ENCODE data around the gene CLBA1. TPM values are rescaled to one million over a fixed set of nuclear protein-coding genes. Genes with fewer than 3 reads are reported as not detected.
"Not testable (repeated sequence)": the region's sequence is repeated elsewhere in the genome, so short reads cannot be mapped to it uniquely, and the experiment has no call there.

Gene CLBA1
- total RNA-seq, 1 experiment from 2014 or later, result 3.0 TPM

DNA sequence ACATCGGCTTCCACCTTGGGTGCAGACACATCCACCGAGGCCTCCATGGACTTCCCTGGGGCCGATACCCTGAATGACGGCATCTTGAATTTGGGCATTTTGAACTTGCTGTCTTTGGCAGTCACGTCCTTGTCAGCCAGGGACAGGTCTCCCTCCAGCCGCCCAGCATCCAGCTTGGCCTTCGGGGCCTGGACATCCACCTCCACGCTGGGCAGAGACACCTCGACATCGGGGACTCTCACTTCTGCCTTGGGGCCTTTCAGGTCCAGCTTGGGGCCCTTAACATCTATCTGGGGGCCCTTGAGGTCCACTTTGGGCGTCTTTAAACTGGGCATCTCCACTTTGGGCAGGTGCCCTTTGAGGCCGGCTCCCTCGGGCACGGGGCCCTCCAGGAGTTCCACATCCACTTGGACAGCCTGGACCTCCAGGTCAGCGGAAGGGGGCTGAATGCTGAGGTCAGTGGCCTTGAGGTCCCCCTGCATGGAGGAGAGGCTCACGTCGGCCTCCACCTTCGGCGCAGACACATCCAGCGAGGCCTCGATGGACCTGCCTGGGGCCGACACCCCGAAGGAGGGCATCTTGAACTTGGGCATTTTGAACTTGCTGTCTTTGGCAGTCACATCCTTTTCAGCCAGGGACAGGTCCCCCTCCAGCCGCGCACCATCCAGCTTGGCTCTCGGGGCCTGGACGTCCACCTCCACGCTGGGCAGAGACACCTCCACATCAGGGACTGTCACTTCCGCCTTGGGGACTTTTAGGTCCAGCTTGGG is 41.0 kb upstream of the CLBA1 start:
- not testable (repeated sequence) for H3K4me3 ChIP-seq; H3K27me3 ChIP-seq; H3K36me3 ChIP-seq; H3K9me3 ChIP-seq (replicated peaks); H3K4me1 ChIP-seq; H3K27ac ChIP-seq; DNase-seq

DNA sequence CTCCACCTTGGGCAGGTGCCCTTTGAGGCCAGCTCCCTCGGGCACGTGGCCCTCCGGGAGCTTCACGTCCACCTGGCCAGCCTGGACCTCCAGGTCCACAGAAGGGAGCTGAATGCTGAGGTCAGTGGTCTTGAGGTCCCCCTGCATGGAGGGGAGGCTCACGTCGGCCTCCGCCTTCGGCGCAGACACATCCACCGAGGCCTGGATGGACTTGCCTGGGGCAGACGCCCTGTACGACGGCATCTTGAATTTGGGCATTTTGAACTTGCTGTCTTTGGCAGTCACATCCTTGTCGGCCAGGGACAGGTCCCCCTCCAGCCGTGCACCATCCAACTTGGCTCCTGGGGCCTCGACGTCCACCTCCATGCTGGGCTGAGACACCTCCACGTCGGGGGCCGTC is 40.3 kb upstream of the CLBA1 start:
- H3K4me3 ChIP-seq; H3K27ac ChIP-seq; DNase-seq; H3K27me3 ChIP-seq; H3K36me3 ChIP-seq; H3K9me3 ChIP-seq (replicated peaks); H3K4me1 ChIP-seq: not testable (repeated sequence)

DNA sequence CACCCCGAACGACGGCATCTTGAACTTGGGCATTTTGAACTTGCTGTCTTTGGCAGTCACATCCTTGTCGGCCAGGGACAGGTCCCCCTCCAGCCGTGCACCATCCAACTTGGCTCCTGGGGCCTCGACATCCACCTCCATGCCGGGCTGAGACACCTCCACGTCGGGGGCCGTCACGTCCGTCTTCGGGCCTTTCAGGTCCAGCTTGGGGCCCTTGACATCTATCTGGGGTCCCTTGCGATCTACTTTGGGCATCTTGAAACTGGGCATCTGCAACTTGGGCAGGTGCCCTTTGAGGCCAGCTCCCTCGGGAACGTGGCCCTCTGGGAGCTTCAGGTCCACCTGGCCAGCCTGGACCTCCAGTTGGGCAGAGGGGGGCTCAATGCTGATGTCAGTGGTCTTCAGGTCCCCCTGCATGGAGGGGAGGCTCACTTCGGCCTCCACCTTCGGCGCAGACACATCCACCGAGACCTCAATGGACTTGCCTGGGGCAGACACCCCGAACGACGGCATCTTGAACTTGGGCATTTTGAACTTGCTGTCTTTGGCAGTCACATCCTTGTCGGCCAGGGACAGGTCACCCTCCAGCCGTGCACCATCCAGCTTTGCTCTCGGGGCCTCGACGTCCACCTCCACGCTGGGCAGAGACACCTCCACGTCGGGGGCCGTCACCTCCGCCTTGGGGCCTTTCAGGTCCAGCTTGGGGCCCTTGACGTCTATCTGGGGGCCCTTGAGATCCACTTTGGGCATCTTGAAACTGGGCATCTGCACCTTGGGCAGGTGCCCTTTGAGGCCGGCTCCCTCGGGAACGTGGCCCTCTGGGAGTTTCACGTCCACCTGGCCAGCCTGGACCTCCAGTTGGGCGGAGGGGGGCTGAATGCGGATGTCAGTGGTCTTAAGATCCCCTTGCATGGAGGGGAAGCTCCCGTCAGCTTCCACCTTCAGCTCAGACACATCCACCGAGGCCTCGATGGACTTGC is 39.3 kb upstream of the CLBA1 start:
- H3K4me1 ChIP-seq; H3K4me3 ChIP-seq; H3K27ac ChIP-seq; H3K9me3 ChIP-seq (replicated peaks); H3K36me3 ChIP-seq; H3K27me3 ChIP-seq; DNase-seq: not testable (repeated sequence)

DNA sequence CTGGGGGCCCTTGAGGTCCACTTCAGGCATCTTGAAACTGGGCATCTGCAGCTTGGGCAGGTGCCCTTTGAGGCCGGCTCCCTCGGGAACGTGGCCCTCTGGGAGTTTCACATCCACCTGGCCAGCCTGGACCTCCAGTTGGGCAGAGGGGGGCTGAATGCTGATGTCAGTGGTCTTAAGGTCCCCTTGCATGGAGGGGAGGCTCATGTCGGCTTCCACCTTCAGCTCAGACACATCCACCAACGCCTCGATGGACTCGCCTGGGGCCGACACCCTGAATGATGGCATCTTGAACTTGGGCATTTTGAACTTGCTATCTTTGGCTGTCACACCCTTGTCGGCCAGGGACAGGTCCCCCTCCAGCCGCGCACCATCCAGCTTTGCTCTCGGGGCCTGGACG is 38.4 kb upstream of the CLBA1 start:
- not testable (repeated sequence) for H3K36me3 ChIP-seq; DNase-seq; H3K27ac ChIP-seq; H3K27me3 ChIP-seq; H3K4me3 ChIP-seq; H3K9me3 ChIP-seq (replicated peaks); H3K4me1 ChIP-seq

DNA sequence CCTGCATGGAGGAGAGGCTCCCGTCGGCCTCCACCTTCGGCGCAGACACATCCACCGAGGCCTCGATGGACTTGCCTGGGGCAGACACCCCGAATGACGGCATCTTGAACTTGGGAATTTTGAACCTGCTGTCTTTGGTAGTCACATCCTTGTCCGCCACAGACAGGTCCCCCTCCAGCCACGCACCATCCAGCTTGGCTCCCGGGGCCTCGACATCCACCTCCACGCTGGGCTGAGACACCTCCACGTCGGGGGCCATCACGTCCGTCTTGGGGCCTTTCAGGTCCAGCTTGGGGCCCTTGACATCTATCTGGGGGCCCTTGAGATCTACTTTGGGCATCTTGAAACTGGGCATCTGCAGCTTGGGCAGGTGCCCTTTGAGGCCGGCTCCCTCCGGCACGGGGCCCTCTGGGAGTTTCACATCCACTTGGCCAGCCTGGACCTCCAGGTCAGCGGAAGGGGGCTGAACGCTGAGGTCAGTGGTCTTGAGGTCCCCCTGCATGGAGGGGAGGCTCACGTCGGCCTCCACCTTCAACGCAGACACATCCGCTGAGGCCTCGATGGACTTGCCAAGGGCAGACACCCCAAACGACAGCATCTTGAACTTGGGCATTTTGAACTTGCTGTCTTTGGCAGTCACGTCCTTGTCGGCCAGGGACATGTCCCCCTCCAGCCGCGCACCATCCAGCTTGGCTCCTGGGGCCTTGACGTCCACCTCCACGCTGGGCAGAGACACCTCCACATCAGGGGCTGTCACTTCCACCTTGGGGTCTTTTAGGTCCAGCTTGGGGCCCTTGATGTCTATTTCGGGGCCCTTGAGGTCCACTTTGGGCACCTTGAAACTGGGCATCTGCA is 37.5 kb upstream of the CLBA1 start:
- not testable (repeated sequence) for DNase-seq; H3K36me3 ChIP-seq; H3K9me3 ChIP-seq (replicated peaks); H3K27me3 ChIP-seq; H3K4me1 ChIP-seq; H3K27ac ChIP-seq; H3K4me3 ChIP-seq

DNA sequence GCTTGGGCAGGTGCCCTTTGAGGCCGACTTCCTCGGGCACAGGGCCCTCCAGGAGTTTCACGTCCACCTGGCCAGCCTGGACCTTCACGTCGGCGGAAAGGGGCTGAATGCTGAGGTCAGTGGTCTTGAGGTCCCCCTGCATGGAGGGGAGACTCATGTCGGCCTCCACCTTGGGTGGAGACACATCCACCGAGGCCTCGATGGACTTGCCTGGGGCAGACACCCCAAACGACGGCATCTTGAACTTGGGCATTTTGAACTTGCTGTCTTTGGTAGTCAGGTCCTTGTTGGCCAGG is 36.9 kb upstream of the CLBA1 start:
- H3K4me3 ChIP-seq, result no peak overlapping the region
- no peak for DNase-seq
- no peaks in the 10 kb centered on the region for H3K36me3 ChIP-seq
- no peaks in the 10 kb centered on the region for H3K4me1 ChIP-seq
- no peaks in the 10 kb centered on the region for H3K9me3 ChIP-seq (replicated peaks)
- H3K27ac ChIP-seq, result no peak overlapping the region
- H3K27me3 ChIP-seq, result no peaks in the 10 kb centered on the region

DNA sequence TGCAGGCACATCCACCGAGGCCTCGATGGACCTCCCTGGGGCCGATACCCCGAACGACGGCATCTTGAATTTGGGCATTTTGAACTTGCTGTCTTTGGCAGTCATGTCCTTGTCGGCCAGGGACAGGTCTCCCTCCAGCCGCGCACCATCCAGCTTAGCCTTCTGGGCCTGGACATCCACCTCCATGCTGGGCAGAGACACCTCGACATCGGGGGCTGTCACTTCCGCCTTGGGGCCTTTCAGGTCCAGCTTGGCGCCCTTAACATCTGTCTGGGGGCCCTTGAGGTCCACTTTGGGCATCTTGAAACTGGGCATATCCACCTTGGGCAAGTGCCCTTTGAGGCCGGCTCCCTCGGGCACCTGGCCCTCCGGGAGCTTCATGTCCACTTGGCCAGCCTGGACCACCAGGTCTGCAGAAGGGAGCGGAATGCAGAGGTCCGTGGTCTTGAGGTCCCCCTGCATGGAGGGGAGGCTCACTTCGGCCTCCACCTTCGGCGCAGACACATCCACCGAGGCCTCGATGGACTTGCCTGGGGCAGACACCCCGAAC is 36.1 kb upstream of the CLBA1 start:
- H3K4me1 ChIP-seq; H3K36me3 ChIP-seq; H3K9me3 ChIP-seq (replicated peaks); H3K4me3 ChIP-seq; H3K27ac ChIP-seq; H3K27me3 ChIP-seq; DNase-seq: not testable (repeated sequence)

DNA sequence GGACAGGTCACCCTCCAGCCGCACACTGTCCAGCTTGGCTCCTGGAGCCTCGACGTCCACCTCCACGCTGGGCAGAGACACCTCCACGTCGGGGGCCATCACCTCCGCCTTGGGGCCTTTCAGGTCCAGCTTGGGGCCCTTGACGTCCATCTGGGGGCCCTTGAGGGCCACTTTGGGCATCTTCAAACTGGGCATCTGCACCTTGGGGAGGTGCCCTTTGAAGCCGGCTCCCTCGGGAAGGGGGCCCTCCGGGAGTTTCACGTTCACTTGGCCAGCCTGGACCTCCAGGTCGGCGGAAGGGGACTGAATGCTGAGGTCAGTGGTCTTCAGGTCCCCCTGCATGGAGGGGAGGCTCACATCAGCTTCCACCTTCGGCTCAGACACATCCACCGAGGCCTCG is 35.6 kb upstream of the CLBA1 start:
- DNase-seq, result no peak
- Histone ChIP-seq H3K27me3 (no peaks in the 10 kb centered on the region), H3K36me3 (no peaks in the 10 kb centered on the region), H3K27ac (no peak overlapping the region), H3K4me3 (no peak overlapping the region), H3K9me3 (replicated peaks) (no peaks in the 10 kb centered on the region), H3K4me1 (no peaks in the 10 kb centered on the region)

DNA sequence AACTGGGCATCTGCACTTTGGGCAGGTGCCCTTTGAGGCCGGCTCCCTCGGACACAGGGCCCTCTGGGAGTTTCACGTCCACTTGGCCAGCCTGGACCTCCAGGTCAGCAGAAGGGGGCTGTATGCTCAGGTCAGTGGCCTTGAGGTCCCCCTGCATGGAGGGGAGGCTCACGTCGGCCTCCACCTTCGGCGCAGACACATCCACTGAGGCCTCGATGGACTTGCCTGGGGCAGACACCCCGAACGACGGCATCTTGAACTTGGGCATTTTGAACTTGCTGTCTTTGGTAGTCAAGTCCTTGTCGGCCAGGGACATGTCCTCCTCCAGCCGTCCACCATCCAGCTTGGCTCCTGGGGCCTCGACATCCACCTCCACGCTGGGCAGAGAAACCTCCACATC is 34.9 kb upstream of the CLBA1 start:
- not testable (repeated sequence) for H3K4me1 ChIP-seq; H3K9me3 ChIP-seq (replicated peaks); DNase-seq; H3K27me3 ChIP-seq; H3K4me3 ChIP-seq; H3K36me3 ChIP-seq; H3K27ac ChIP-seq

DNA sequence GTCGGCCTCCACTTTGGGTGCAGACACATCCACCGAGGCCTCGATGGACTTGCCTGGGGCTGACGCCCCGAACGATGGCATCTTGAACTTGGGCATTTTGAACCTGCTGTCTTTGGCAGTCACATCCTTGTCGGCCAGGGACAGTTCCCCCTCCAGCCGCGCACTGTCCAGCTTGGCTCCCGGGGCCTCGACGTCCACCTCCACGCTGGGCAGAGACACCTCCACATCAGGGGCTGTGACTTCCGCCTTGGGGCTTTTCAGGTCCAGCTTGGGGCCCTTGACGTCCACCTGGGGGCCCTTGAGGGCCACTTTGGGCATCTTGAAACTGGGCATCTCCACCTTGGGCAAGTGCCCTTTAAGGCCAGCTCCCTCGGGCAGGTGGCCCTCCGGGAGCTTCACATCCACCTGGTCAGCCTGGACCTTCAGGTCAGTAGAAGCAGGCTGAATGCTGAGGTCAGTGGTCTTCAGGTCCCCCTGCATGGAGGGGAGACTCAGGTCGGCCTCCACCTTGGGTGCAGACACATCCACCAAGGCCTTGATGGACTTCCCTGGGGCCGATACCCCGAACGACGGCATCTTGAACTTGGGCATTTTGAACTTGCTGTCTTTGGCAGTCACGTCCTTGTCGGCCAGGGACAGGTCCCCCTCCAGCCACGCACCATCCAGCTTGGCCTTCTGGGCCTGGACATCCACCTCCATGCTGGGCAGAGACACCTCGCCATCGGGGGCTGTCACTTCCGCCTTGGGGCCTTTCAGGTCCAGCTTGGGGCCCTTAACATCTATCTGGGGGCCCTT is 33.5 kb upstream of the CLBA1 start:
- not testable (repeated sequence) for DNase-seq; H3K4me3 ChIP-seq; H3K36me3 ChIP-seq; H3K27me3 ChIP-seq; H3K4me1 ChIP-seq; H3K9me3 ChIP-seq (replicated peaks); H3K27ac ChIP-seq

DNA sequence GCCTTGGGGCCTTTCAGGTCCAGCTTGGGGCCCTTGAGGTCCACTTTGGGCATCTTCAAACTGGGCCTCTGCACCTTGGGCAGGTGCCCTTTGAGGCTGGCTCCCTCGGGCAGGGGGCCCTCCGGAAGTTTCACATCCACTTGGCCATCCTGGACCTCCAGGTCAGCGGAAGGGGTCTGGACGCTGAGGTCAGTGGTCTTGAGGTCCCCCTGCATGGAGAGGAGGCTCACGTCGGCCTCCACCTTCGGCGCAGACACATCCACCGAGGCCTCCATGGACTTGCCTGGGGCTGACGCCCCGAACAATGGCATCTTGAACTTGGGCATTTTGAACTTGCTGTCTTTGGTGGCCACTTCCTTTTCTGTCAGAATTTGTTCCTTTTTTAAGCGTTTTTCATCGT is 32.5 kb upstream of the CLBA1 start:
- no peak overlapping the region for H3K4me3 ChIP-seq
- H3K27ac ChIP-seq, result no peak overlapping the region
- H3K4me1 ChIP-seq, result no peaks in the 10 kb centered on the region
- no peaks in the 10 kb centered on the region for H3K36me3 ChIP-seq
- H3K27me3 ChIP-seq, result no peaks in the 10 kb centered on the region
- DNase-seq, result no peak
- no peaks in the 10 kb centered on the region for H3K9me3 ChIP-seq (replicated peaks)

DNA sequence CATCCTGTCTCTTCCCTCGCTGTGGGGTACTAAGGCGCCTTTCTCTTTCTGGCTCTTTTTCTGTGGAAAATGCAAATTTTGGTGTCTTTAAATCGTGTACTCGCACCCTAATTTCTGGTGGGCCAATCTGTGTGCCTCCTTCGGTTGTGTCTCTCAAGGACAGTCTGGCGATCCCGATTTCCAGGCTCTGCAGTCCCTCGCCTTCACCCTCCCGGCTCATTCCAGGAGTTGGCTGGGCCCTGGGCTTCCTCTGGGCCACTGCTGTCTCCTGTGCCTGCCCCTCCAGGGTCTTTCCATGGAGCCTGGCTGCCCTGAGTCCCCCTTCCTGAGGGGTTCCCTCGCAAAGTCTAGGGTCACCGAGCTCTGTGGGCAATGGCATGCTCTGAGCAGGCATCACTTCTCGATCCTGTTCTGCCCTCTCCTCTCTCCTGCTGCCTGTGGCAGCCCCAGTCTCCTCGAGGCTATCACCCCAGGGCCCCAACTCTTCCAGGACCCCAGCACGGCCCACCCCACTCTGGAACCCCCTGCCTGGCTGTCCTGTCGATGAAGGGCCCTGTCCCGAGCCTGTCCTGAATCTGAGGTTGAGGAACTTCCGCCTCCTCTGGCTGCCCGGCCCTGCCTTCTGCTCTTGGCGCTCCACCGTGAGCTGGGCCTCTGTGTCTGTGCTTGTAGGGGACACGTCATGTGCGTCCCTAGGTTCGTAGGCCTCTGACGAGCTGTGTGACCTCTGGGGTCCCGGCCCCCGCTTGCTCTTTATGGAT is 31.5 kb upstream of the CLBA1 start:
- Histone ChIP-seq H3K36me3 (no peaks in the 10 kb centered on the region), H3K27ac (no peak overlapping the region), H3K27me3 (peaks cover 4% of the 10 kb centered on the region; the same call in 1 of the 2 replicates), H3K4me1 (no peaks in the 10 kb centered on the region), H3K9me3 (replicated peaks) (no peaks in the 10 kb centered on the region), H3K4me3 (no peak overlapping the region)
- DNase-seq, result no peak

DNA sequence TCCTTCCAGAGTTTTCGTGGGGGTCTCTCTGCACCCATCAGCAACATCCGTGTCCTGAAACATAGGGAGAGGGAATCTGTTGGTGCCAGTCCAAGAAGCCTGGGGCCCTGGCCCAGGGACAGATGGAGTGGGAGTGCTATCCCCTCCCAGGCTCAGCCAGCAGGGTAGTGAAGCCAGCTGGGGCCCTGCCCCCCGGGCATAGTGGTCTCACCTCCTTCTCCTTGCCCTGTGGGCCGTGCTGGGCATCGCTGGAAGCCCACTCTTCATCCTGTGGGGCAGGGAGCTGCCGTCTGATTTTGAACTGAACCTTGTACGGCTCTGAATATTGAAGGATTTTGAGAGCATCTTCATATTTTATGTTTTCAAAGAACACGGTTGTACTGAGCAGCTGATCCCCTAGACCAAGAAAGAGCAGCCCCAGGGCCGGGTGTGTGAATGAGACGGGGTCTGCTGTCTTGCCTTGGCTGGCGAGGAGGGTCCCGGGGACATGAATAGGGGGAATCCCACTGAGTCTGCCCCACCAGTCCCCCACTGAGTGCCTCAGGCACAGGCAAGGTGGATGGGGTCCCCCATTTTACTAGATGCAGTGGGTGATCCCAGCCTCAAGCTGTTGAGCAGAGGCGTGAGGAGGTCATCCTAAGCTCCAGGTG is 30.7 kb upstream of the CLBA1 start:
- H3K36me3 ChIP-seq, result no peaks in the 10 kb centered on the region
- H3K4me1 ChIP-seq, result no peaks in the 10 kb centered on the region
- no peak for DNase-seq
- H3K27ac ChIP-seq, result no peak overlapping the region
- H3K9me3 ChIP-seq (replicated peaks), result no peaks in the 10 kb centered on the region
- H3K4me3 ChIP-seq, result no peak overlapping the region
- peaks cover 4% of the 10 kb centered on the region; the same call in 1 of the 2 replicates for H3K27me3 ChIP-seq

All from SJCRH30 (cell line).